IMR-90 (cell line): ENCODE results near the gene AANAT. TPM values are rescaled to one million over a fixed set of nuclear protein-coding genes. Genes with fewer than 3 reads are reported as not detected.

Source experiments
- ATAC-seq: fragments of 200-7000 bp; cut with Tn5 transposase; 2 replicates; pipeline ENCODE4 v1.9.1; 2020; ENCODE audit warnings: low read depth, mild to moderate bottlenecking, moderate library complexity
- BruUV-seq: library from RNA; stranded (reverse); fragments of 400-500 nt; replicated peaks from 2 replicates; lab custom pipeline; 2021; lab: Mats Ljungman, UMichigan
- CTCF ChIA-PET: fragments of 300-600 bp; formaldehyde crosslinking; extraction: SDS; loops from one replicate; lab custom pipeline; 2021; ENCODE audit warnings: antibody characterized with exemption; lab: Yijun Ruan, JAX
- POLR2A ChIA-PET: fragments of 300-600 bp; sonication (Branson Sonifier 250); formaldehyde crosslinking; loops from one replicate; lab custom pipeline; 2022; ENCODE audit warnings: antibody characterized with exemption; ENCODE audit not compliant: unreplicated experiment; lab: Charles Lee
- DNase-seq: peaks from one replicate; pipeline ENCODE4 v3.0.0; 2013
- H2AFZ ChIP-seq: replicated peaks from 2 replicates; pipeline ENCODE3; 2013; ENCODE audit warnings: low read length, mild to moderate bottlenecking; ENCODE audit not compliant: poor library complexity
- H2AK5ac ChIP-seq: 2 replicates; pipeline ENCODE4 v1.6.1; 2013; ENCODE audit warnings: low read depth, low read length, inconsistent platforms
- H2AK9ac ChIP-seq: replicated peaks from 2 replicates; pipeline ENCODE3; 2013; ENCODE audit warnings: mild to moderate bottlenecking, low read depth, low read length, moderate library complexity; ENCODE audit not compliant: poor library complexity
- H2BK120ac ChIP-seq: 2 replicates; pipeline ENCODE4 v1.6.1; 2013; ENCODE audit warnings: low read depth, low read length, inconsistent platforms
- H2BK15ac ChIP-seq: 3 replicates; pipeline ENCODE4 v1.6.1; 2013; ENCODE audit warnings: low read depth, low read length, inconsistent platforms
- H2BK20ac ChIP-seq: 2 replicates; pipeline ENCODE4 v1.6.1; 2013; ENCODE audit warnings: low read depth, mild to moderate bottlenecking, inconsistent platforms, low read length, moderate library complexity
- H2BK5ac ChIP-seq: 2 replicates; pipeline ENCODE4 v1.6.1; 2013; ENCODE audit warnings: mild to moderate bottlenecking, low read depth, low read length, inconsistent platforms; ENCODE audit not compliant: poor library complexity, severe bottlenecking
- H3K14ac ChIP-seq: replicated peaks from 2 replicates; pipeline ENCODE4 v1.6.1; 2013; ENCODE audit warnings: low read depth, low read length, inconsistent platforms
- H3K18ac ChIP-seq: 2 replicates; pipeline ENCODE4 v1.6.1; 2013; ENCODE audit warnings: low read depth, low read length, control low read depth
- H3K23ac ChIP-seq: 2 replicates; pipeline ENCODE4 v1.6.1; 2013; ENCODE audit warnings: low read depth, low read length, inconsistent platforms
- H3K27ac ChIP-seq: 2 replicates; pipeline ENCODE4 v1.5.1; 2013; ENCODE audit warnings: mild to moderate bottlenecking, control low read depth, low read length; ENCODE audit not compliant: insufficient read depth
- H3K27me3 ChIP-seq: 2 replicates; pipeline ENCODE4 v1.6.1; 2013; ENCODE audit warnings: low read length; ENCODE audit not compliant: control insufficient read depth, insufficient read depth
- H3K36me3 ChIP-seq: 2 replicates; pipeline ENCODE4 v1.6.1; 2013; ENCODE audit warnings: low read length, mixed read lengths; ENCODE audit not compliant: control insufficient read depth, insufficient read depth
- H3K4ac ChIP-seq: 2 replicates; pipeline ENCODE4 v1.6.1; 2013; ENCODE audit warnings: low read depth, low read length, inconsistent platforms
- H3K4me1 ChIP-seq: 2 replicates; pipeline ENCODE4 v1.6.1; 2013; ENCODE audit warnings: low read length, mixed read lengths; ENCODE audit not compliant: control insufficient read depth, insufficient read depth
- H3K4me2 ChIP-seq: 2 replicates; pipeline ENCODE4 v1.6.1; 2013; ENCODE audit warnings: low read depth, mild to moderate bottlenecking, control low read depth, low read length, moderate library complexity
- H3K4me3 ChIP-seq: 2 replicates; pipeline ENCODE4 v1.5.1; 2013; ENCODE audit warnings: low read depth, mild to moderate bottlenecking, control low read depth, low read length, moderate library complexity; ENCODE audit not compliant: insufficient read depth
- H3K56ac ChIP-seq: 2 replicates; pipeline ENCODE4 v1.6.1; 2013; ENCODE audit warnings: low read length, inconsistent platforms; ENCODE audit not compliant: insufficient read depth; ENCODE audit errors: extremely low read depth
- H3K79me1 ChIP-seq, 2 experiments: 2 replicates each; pipeline ENCODE4 v1.6.1; 2013; ENCODE audit warnings: low read length in 2 of 2, inconsistent platforms in 1 of 2, low read depth in 1 of 2
- H3K9ac ChIP-seq: 2 replicates; pipeline ENCODE4 v1.6.1; 2013; ENCODE audit warnings: low read depth, low read length, control low read depth
- H3K9me1 ChIP-seq: 2 replicates; pipeline ENCODE4 v1.6.1; 2013; ENCODE audit warnings: low read length, inconsistent platforms; ENCODE audit not compliant: insufficient read depth
- H3K9me3 ChIP-seq: 2 replicates; pipeline ENCODE4 v1.6.1; 2013; ENCODE audit warnings: low read length; ENCODE audit not compliant: control insufficient read depth, insufficient read depth
- H4K20me1 ChIP-seq: 2 replicates; pipeline ENCODE4 v1.6.1; 2013; ENCODE audit warnings: low read length, inconsistent platforms; ENCODE audit not compliant: insufficient read depth
- H4K5ac ChIP-seq: 2 replicates; pipeline ENCODE4 v1.6.1; 2013; ENCODE audit warnings: mild to moderate bottlenecking, low read depth, low read length, control low read depth
- H4K8ac ChIP-seq, 2 experiments: 2 replicates each; pipeline ENCODE4 v1.6.1; 2013; ENCODE audit warnings: low read depth in 2 of 2, low read length in 2 of 2, control low read depth in 1 of 2, inconsistent platforms in 1 of 2
- H4K91ac ChIP-seq: 2 replicates; pipeline ENCODE4 v1.6.1; 2013; ENCODE audit warnings: low read depth, low read length, inconsistent platforms; ENCODE audit not compliant: insufficient read depth
- BHLHE40 ChIP-seq: fragments of 150-350 bp; IDR thresholded peaks from 2 replicates; pipeline ENCODE4 v1.6.1; 2016; ENCODE audit warnings: mild to moderate bottlenecking, low read depth, low read length
- CEBPB ChIP-seq: IDR thresholded peaks from 2 replicates; pipeline ENCODE4 v1.6.1; 2012; ENCODE audit warnings: low read depth, low read length, improper control_type of control experiment
- CHD1 ChIP-seq: IDR thresholded peaks from 2 replicates; pipeline ENCODE4 v1.6.1; 2012; ENCODE audit warnings: low read depth, low read length, improper control_type of control experiment
- CTCF ChIP-seq: conservative IDR thresholded peaks from 2 replicates; pipeline ENCODE4 v1.5.1; 2012; ENCODE audit warnings: mild to moderate bottlenecking, low read depth, low read length, improper control_type of control experiment
- ELK1 ChIP-seq: fragments of 150-350 bp; IDR thresholded peaks from 2 replicates; pipeline ENCODE4 v1.6.1; 2016; ENCODE audit warnings: low read depth, mild to moderate bottlenecking, low read length, moderate library complexity, borderline replicate concordance
- FOS ChIP-seq: fragments of 150-350 bp; IDR thresholded peaks from 2 replicates; pipeline ENCODE4 v1.6.1; 2016; ENCODE audit warnings: low read depth, low read length
- MAFK ChIP-seq: IDR thresholded peaks from 2 replicates; pipeline ENCODE4 v1.6.1; 2012; ENCODE audit warnings: low read depth, low read length, improper control_type of control experiment
- MAZ ChIP-seq: IDR thresholded peaks from 2 replicates; pipeline ENCODE4 v1.6.1; 2012; ENCODE audit warnings: low read depth, mild to moderate bottlenecking, low read length, improper control_type of control experiment, moderate library complexity, borderline replicate concordance
- MXI1 ChIP-seq: IDR thresholded peaks from 2 replicates; pipeline ENCODE4 v1.6.1; 2012; ENCODE audit warnings: low read depth, mild to moderate bottlenecking, low read length, moderate library complexity, borderline replicate concordance
- NFE2L2 ChIP-seq: fragments of 150-350 bp; IDR thresholded peaks from 2 replicates; pipeline ENCODE4 v1.6.1; 2016; ENCODE audit warnings: low read depth, mild to moderate bottlenecking, low read length
- POLR2A ChIP-seq: IDR thresholded peaks from 2 replicates; pipeline ENCODE4 v1.6.1; 2012; ENCODE audit warnings: mild to moderate bottlenecking, low read depth, low read length
- RAD21 ChIP-seq: IDR thresholded peaks from 2 replicates; pipeline ENCODE4 v1.6.1; 2012; ENCODE audit warnings: low read length, improper control_type of control experiment
- RCOR1 ChIP-seq: IDR thresholded peaks from 2 replicates; pipeline ENCODE4 v1.6.1; 2012; ENCODE audit warnings: mild to moderate bottlenecking, low read length, improper control_type of control experiment; ENCODE audit not compliant: insufficient replicate concordance
- RFX5 ChIP-seq: IDR thresholded peaks from 2 replicates; pipeline ENCODE4 v1.8.0; 2012; ENCODE audit warnings: low read depth, mild to moderate bottlenecking, low read length, moderate library complexity
- SMC3 ChIP-seq: fragments of 150-350 bp; IDR thresholded peaks from 2 replicates; pipeline ENCODE4 v1.6.1; 2016; ENCODE audit warnings: low read depth, mild to moderate bottlenecking, antibody characterized with exemption, low read length, moderate library complexity
- USF2 ChIP-seq: fragments of 150-350 bp; IDR thresholded peaks from 2 replicates; pipeline ENCODE4 v1.6.1; 2017; ENCODE audit warnings: mild to moderate bottlenecking, antibody characterized with exemption, low read length, low read depth
- WGBS, 2 experiments: methylation state at CpG; one replicate each; pipeline versions ENCODE4 v1.1.5 to v1.1.7; 2013; ENCODE audit warnings: missing lambda C conversion rate in 2 of 2; ENCODE audit not compliant: insufficient read length in 1 of 2; ENCODE audit errors: extremely low coverage in 2 of 2; 5-methylcytosine and 5-hydroxymethylcytosine counted together
- dilution Hi-C: fragments of 300-500 bp; cut with HindIII; formaldehyde crosslinking; loops from one replicate; pipeline ENCODE4 v1.14.3; 2018; ENCODE audit warnings: low sequenced_read_pairs; ENCODE audit not compliant: unreplicated experiment
- in situ Hi-C: fragments of 300-500 bp; cut with MboI; formaldehyde crosslinking; loops from 3 replicates; pipeline ENCODE4 v1.14.3; 2019; ENCODE audit warnings: low sequenced_read_pairs, inconsistent platforms, mixed read lengths
- intact Hi-C: fragments of 100-400 bp; cut with micrococcal nuclease; formaldehyde crosslinking; loops from 2 replicates; pipeline ENCODE4 v1.10.0; 2022
- polyA plus RNA-seq, 3 experiments: library from polyadenylated mRNA; depleted of rRNA; stranded (reverse); fragments of >200 nt; gene quantifications; 2 replicates each; pipeline ENCODE4 v1.2.3, GENCODE V29; 2012; ENCODE audit warnings: low replicate concordance in 1 of 3
- total RNA-seq: library from RNA; depleted of rRNA; stranded (reverse); fragments of >200 nt; gene quantifications from 2 replicates; pipeline ENCODE4 v1.2.3, GENCODE V29; 2012

The AANAT gene
- total and polyA plus RNA-seq, 2 of the 4 experiments (the other 2 are of a cell fraction) = 0.21 TPM; not detected in 1

GRCh38 chr17:76466775-76467130 lies 650 bp upstream of the AANAT start:
- no peaks in the 10 kb centered on the region for H3K36me3 ChIP-seq
- no peak overlapping the region for H2AFZ ChIP-seq
- POLR2A ChIA-PET = no interaction called here
- no peak overlapping the region for H3K9ac ChIP-seq
- no peak overlapping the region for H2AK9ac ChIP-seq
- peaks cover 6% of the 10 kb centered on the region; the same call in 1 of the 2 replicates for H3K4me1 ChIP-seq
- no peak overlapping the region for H2BK5ac ChIP-seq
- H3K9me1 ChIP-seq = no peaks in the 10 kb centered on the region
- no peak overlapping the region for H3K14ac ChIP-seq
- no TSS peak for BruUV-seq
- no peak overlapping the region for H2BK120ac ChIP-seq
- CTCF ChIA-PET = interaction anchor here (0.9 to 1.0 kb wide), 3 partner anchors 13 to 41 kb away, joined by 3 to 7 read pairs (median 3); no protein-coding TSS in a partner anchor
- H3K23ac ChIP-seq = no peak overlapping the region
- no peak overlapping the region for H4K5ac ChIP-seq
- H2BK15ac ChIP-seq = no peak overlapping the region
- intact Hi-C loops (loop anchor here (1.0 kb wide), 2 partner anchors 40 to 81 kb away; no protein-coding TSS in a partner anchor), in situ Hi-C loops (loop anchor here (5.0 kb wide), 1 partner anchor 41 kb away; no protein-coding TSS in a partner anchor), dilution Hi-C loops (no loop called here)
- H3K79me1 ChIP-seq = no peaks in the 10 kb centered on the region
- no peak overlapping the region for H4K8ac ChIP-seq
- no peaks in the 10 kb centered on the region for H3K9me3 ChIP-seq
- ATAC-seq (no peak), DNase-seq (no peak)
- H3K18ac ChIP-seq = no peak overlapping the region
- H3K27me3 ChIP-seq = 0 out of 2 replicates have a peak, but pooled peaks cover 5% of the 10 kb centered on the region
- no peak overlapping the region for H3K56ac ChIP-seq
- no peak overlapping the region for H2AK5ac ChIP-seq
- WGBS, 2 experiments = 69% methylated on average over 2 of the region's 6 CpGs; no CpG with 5 or more reads in 1 of the 2 experiments
- no peak overlapping the region for H3K27ac ChIP-seq
- H3K4me3 ChIP-seq = no peak overlapping the region
- H3K4me2 ChIP-seq = no peak overlapping the region
- no peak for TF ChIP-seq CHD1
- TF ChIP-seq CEBPB = no peak
- TF ChIP-seq BHLHE40 = no peak
- TF ChIP-seq ELK1 = no peak
- no peak for TF ChIP-seq RAD21
- TF ChIP-seq USF2 = no peak
- TF ChIP-seq MAZ = no peak
- no peak for TF ChIP-seq MAFK
- no peak for TF ChIP-seq SMC3
- TF ChIP-seq POLR2A = no peak
- TF ChIP-seq RCOR1 = no peak
- TF ChIP-seq RFX5 = no peak
- no peak for TF ChIP-seq CTCF
- no peak for TF ChIP-seq MXI1
- TF ChIP-seq FOS = no peak
- no peak for TF ChIP-seq NFE2L2
- no peak overlapping the region for H3K4ac ChIP-seq
- no peak overlapping the region for H4K91ac ChIP-seq
- H2BK20ac ChIP-seq = no peak overlapping the region
- H4K20me1 ChIP-seq = no peaks in the 10 kb centered on the region
